GM18858 (cell line): ENCODE measurements around the gene RARRES1.

Experiments used
- ATAC-seq: cut with Tn5 transposase; IDR thresholded peaks from one replicate; pipeline ENCODE4 v1.9.1; 2021; ENCODE audit not compliant: unreplicated experiment

The RARRES1 gene

GRCh38 chr3:158735296-158736033, 3.2 kb upstream of the RARRES1 start:
- no peak for ATAC-seq

- ATAC-seq = no peak
Observed at GRCh38 chr3:158733656-158734055, 1.4 kb upstream of the RARRES1 start.

GRCh38 chr3:158732856-158733200, 571 bp upstream of the RARRES1 start:
- no peak for ATAC-seq

GRCh38 chr3:158731486-158731885, 771 bp downstream of the RARRES1 start:
- ATAC-seq = no peak

- ATAC-seq = no peak
Observed at GRCh38 chr3:158728851-158729250, 3.4 kb downstream of the RARRES1 start.

GRCh38 chr3:158728061-158728377, 4.2 kb downstream of the RARRES1 start:
- no peak for ATAC-seq

GRCh38 chr3:158727206-158728060, 4.8 kb downstream of the RARRES1 start:
- ATAC-seq = peak; percentile 59

- ATAC-seq = no peak
Observed at GRCh38 chr3:158725348-158726011, 6.8 kb downstream of the RARRES1 start.

- ATAC-seq = no peak
Observed at GRCh38 chr3:158723991-158724390, 8.3 kb downstream of the RARRES1 start.

GRCh38 chr3:158722108-158722507, 10.1 kb downstream of the RARRES1 start:
- ATAC-seq = no peak

GRCh38 chr3:158718490-158719170, 13.6 kb downstream of the RARRES1 start:
- no peak for ATAC-seq

- no peak for ATAC-seq
Observed at GRCh38 chr3:158717576-158717975, 14.7 kb downstream of the RARRES1 start.

GRCh38 chr3:158713094-158713499, 19.2 kb downstream of the RARRES1 start:
- no peak for ATAC-seq

GRCh38 chr3:158712443-158712842, 19.8 kb downstream of the RARRES1 start:
- ATAC-seq = no peak

GRCh38 chr3:158711886-158712285, 20.4 kb downstream of the RARRES1 start:
- no peak for ATAC-seq

- ATAC-seq = no peak
Observed at GRCh38 chr3:158710601-158711000, 21.7 kb downstream of the RARRES1 start.

- no peak for ATAC-seq
Observed at GRCh38 chr3:158709666-158710083, 22.6 kb downstream of the RARRES1 start.

- ATAC-seq = no peak
Observed at GRCh38 chr3:158703566-158703965, 28.7 kb downstream of the RARRES1 start.

GRCh38 chr3:158702815-158703481, 29.3 kb downstream of the RARRES1 start:
- no peak for ATAC-seq

- no peak for ATAC-seq
Observed at GRCh38 chr3:158701420-158702065, 30.7 kb downstream of the RARRES1 start.
